GM18517 (cell line): ENCODE data around the gene ADD2.

Source experiments
- ATAC-seq: cut with Tn5 transposase; IDR thresholded peaks from one replicate; pipeline ENCODE4 v1.9.1; 2021; ENCODE audit warnings: mild to moderate bottlenecking, moderate library complexity; ENCODE audit not compliant: unreplicated experiment

ADD2 gene

GRCh38 chr2:70705160-70705850 is 62.7 kb downstream of the ADD2 start:
- no peak for ATAC-seq

GRCh38 chr2:70703900-70704549 is 64.0 kb downstream of the ADD2 start:
- ATAC-seq: no peak

GRCh38 chr2:70702711-70703395 is 65.1 kb downstream of the ADD2 start:
- no peak for ATAC-seq

GRCh38 chr2:70698847-70699246 is 69.2 kb downstream of the ADD2 start:
- ATAC-seq: no peak

- ATAC-seq: no peak
Observed at GRCh38 chr2:70697603-70698383, 70.2 kb downstream of the ADD2 start.

GRCh38 chr2:70696142-70696541 is 71.9 kb downstream of the ADD2 start:
- ATAC-seq: no peak

- ATAC-seq: no peak
Observed at GRCh38 chr2:70692256-70692655, 75.7 kb downstream of the ADD2 start.

- ATAC-seq: no peak
Observed at GRCh38 chr2:70691497-70692140, 76.4 kb downstream of the ADD2 start.

GRCh38 chr2:70690846-70691245 is 77.2 kb downstream of the ADD2 start:
- ATAC-seq: no peak

GRCh38 chr2:70688427-70688826 is 79.6 kb downstream of the ADD2 start:
- ATAC-seq: no peak

GRCh38 chr2:70687461-70687795 is 80.6 kb downstream of the ADD2 start:
- no peak for ATAC-seq

GRCh38 chr2:70686577-70687460 is 81.2 kb downstream of the ADD2 start:
- ATAC-seq: no peak

GRCh38 chr2:70685771-70686171 is 82.2 kb downstream of the ADD2 start:
- no peak for ATAC-seq

GRCh38 chr2:70684846-70685622 is 83.0 kb downstream of the ADD2 start:
- ATAC-seq: no peak

GRCh38 chr2:70683455-70683854 is 84.5 kb downstream of the ADD2 start:
- no peak for ATAC-seq

- ATAC-seq: no peak
Observed at GRCh38 chr2:70680735-70681134, 87.3 kb downstream of the ADD2 start.

- ATAC-seq: no peak
Observed at GRCh38 chr2:70679259-70679658, 88.7 kb downstream of the ADD2 start.

- no peak for ATAC-seq
Observed at GRCh38 chr2:70678576-70679143, 89.3 kb downstream of the ADD2 start.
